Stimulated activated CD4-positive, alpha-beta T cell treated with anti-CD3 and anti-CD28 coated beads, Interleukin-4, amount 100 ng/mL, for 48 hours (primary cell): ENCODE measurements around the gene ADIG.
A peak's percentile ranks its signal among the peaks of the same experiment; 100 is the strongest.

Experiments
- DNase-seq, 2 donors: peaks; one replicate each; pipeline ENCODE4 v3.0.0-alpha.2; 2020; ENCODE audit warnings: low read depth in 2 of 2

The ADIG gene

DNA sequence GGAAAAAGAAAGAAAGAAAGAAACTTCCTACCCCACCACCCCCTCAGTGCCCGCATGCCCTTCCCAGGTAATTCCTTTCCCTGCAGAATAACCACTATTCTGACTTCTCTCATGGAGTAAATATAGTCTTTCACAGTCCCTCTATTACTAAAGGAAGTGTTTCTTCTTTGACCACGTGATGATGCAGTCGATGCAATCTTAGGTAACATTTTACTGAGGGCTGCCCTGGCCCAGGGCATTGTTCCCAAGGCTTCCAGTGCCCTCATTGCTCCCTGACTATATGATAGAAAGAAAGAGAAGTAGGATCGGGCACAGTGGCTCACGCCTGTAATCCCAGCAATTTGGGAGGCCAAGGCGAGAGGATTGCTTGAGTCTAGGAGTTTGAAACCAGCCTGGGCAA, 49.7 kb downstream of the ADIG start:
- no peak for DNase-seq

DNA sequence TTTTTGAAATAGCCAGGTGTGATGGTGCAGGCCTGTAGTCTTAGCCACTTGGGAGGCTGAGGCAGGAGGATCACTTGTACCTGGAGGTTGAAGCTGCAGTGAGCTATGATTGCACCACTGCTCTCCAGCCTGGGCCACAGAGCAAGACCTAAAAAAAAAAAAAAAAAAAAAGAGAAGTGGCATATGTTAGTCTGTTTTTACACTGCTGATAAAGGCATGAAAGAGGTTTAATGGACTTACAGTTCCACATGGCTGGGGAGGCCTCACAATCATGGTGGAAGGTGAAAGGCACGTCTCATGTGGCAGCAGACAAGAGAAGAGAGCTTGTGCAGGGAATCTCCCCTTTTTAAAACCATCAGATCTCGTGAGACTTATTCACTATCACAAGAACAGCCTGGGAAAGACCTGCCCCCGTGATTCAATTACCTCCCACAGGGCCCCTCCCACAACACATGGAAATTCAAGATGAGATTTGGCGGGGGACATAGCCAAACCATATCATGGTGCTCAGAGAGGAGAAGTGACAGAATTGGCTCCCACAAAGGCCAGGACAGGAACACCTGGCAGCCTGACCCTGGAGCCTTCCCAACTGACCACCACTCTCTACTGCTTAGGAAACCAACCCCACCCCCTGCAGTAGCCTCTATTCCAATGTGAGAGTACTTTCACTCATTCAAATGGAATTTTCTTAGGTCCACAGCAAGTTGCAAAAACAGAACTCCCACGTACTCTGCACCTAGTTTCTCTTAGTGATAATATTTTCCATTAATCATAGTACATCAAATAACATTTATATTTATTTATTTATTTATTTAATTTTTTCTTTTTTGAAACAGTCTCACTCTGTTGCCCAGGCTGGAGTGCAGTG, 50.4 kb downstream of the ADIG start:
- no peak for DNase-seq

DNA sequence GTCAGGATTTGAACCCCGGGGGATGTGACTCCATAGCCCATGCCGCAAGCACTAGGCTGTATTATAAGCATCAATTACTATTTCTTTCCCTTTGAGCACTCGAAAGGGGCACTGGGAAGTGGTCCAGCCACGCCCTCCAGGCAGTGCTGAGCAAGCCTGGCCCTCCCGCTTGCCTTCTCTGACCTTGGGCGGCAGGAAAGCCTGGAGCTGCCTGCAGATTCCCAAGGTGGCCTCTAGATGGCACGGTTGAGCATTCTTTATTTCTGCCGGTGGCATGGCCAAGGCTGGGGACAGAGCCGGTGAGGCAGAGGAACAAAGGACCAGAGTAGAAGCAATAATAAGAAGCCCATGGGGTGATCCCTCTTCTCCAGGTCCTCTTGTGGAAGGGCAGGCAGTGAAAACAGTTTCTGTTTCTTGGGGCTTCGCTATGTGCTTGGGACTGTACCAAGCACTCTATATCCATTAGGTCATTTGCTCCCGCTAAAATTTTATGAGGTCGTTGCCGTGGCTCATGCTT, 52.6 kb downstream of the ADIG start:
- peak; percentile 52 to 54 for DNase-seq

DNA sequence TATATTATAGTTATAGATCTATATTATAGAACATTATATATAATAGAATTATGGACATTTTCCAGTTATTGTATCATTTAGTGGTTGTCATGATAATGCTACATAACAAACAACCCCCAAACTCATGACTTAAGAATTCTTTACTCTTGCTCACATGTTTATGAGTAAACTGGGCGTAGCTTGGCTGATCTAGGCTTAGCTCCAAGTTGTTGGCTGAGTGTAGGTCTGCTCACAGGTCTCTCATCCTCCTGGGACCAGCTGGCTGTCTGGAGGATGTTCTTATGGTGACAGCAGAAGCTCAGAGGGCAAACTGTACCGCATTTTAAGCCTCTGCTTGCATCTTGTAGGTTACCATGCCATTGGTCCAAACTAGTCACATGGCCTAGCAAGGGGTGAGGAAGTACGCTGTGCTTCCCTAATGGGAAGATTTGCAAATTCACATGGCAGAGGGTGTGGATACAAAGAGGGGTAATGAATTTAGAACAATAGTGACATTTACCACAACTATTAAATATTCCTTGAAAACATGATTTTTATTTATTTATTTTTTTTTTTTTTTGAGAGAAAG, 54.8 kb downstream of the ADIG start:
- DNase-seq: no peak
